Stimulated activated CD4-positive, alpha-beta T cell treated with anti-CD3 and anti-CD28 coated beads, Interleukin-12 subunit alpha, Interleukin-12 subunit beta, amount 100 ng/mL, for 48 hours (primary cell): ENCODE measurements around the gene RNF126.
"Not testable (repeated sequence)": the region's sequence is repeated elsewhere in the genome, so short reads cannot be mapped to it uniquely, and the experiment has no call there.

Source experiments
- DNase-seq, 3 donors: peaks; one replicate each; pipeline ENCODE4 v3.0.0-alpha.2; 2020; ENCODE audit warnings: low read depth in 2 of 3, low spot score in 1 of 3

Gene RNF126

GRCh38 chr19:613732-614567 lies 49.1 kb downstream of the RNF126 start:
- no peak for DNase-seq

- no peak for DNase-seq
Observed at GRCh38 chr19:612941-613340, 50.1 kb downstream of the RNF126 start.

DNA sequence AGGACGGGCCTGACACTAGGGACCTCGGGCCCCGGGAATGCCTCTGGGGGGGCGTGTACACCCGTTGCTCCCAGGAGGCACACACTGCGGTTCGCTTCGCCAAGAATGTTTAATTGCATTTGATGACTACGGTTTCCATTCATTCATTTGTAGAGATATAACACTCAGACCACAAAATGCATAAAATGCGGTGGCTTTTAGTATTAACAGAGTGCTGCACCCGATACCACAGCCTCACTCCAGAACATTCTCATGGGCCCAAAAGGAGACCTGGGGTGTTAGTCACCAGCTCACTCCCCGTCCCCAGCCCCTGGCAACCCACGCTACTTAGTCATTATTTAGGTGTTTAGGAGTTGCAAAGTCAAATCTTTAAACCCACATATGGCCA lies 51.5 kb downstream of the RNF126 start:
- DNase-seq, result peak; percentile 70 to 78 (median 74)

GRCh38 chr19:610801-611480 lies 52.1 kb downstream of the RNF126 start:
- peak in 1 of 3 donors; percentile 32 for DNase-seq

GRCh38 chr19:610071-610800 lies 52.8 kb downstream of the RNF126 start:
- no peak for DNase-seq

DNA sequence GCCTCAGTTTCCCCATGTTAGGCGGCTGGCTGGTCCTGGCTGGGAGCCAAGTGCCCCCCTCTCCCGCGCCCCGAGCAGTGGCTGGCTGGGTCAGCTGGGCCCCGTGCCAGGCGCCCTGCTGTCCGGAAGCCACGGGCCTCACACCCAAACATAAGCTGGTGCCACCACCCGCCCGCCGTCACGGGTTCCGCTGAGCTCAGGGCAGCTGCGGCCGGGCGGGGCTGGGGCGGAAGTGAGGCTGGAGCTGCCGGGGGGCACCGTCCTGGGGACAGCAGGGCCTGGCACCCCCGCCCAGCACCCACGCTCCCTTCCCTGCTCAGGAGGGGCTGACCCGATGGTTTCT lies 54.0 kb downstream of the RNF126 start:
- DNase-seq, result no peak

GRCh38 chr19:608155-609003 lies 54.6 kb downstream of the RNF126 start:
- DNase-seq, result no peak

GRCh38 chr19:607301-608154 lies 55.5 kb downstream of the RNF126 start:
- no peak for DNase-seq

- peak in 1 of 3 donors; percentile 53 for DNase-seq
Observed at GRCh38 chr19:605061-605971, 57.7 kb downstream of the RNF126 start.

DNA sequence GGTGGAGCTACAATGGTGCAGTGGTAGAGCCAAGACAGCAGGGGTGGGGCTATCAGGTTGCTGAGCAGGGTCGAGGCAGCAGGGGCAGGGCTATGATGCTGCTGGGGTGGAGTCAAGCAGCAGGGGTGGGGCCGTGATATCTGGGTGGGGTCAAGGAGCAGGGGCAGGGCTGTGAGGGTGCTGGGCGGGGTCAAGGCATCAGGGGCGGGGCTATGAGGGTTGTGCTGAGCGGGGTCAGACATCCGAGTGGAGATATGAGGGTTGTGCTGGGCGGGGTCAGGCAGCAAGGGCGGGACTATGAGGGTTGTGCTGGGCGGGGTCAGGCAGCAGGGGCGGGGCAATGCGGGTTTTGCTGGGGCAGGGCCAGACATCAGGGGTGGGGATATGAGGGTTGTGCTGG lies 58.7 kb downstream of the RNF126 start:
- DNase-seq, result peak; percentile 46 to 71 (median 55)

GRCh38 chr19:603779-604178 lies 59.2 kb downstream of the RNF126 start:
- DNase-seq, result peak in 1 of 3 donors; percentile 35

DNA sequence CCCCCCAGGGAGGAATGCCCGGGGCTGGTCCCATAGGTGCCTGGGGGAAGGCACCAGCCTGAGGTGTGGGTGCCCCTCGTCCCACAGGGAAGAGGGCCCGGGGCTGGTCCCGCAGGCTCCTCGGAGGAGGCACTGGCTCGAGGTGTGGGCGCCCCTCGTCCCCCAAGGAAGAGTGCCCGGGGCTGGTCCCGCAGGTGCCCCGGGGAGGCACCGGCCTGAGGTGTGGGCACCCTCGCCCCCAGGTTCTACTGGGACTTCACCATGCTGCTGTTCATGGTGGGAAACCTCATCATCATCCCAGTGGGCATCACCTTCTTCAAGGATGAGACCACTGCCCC lies 59.7 kb downstream of the RNF126 start:
- not testable (repeated sequence) for DNase-seq

DNA sequence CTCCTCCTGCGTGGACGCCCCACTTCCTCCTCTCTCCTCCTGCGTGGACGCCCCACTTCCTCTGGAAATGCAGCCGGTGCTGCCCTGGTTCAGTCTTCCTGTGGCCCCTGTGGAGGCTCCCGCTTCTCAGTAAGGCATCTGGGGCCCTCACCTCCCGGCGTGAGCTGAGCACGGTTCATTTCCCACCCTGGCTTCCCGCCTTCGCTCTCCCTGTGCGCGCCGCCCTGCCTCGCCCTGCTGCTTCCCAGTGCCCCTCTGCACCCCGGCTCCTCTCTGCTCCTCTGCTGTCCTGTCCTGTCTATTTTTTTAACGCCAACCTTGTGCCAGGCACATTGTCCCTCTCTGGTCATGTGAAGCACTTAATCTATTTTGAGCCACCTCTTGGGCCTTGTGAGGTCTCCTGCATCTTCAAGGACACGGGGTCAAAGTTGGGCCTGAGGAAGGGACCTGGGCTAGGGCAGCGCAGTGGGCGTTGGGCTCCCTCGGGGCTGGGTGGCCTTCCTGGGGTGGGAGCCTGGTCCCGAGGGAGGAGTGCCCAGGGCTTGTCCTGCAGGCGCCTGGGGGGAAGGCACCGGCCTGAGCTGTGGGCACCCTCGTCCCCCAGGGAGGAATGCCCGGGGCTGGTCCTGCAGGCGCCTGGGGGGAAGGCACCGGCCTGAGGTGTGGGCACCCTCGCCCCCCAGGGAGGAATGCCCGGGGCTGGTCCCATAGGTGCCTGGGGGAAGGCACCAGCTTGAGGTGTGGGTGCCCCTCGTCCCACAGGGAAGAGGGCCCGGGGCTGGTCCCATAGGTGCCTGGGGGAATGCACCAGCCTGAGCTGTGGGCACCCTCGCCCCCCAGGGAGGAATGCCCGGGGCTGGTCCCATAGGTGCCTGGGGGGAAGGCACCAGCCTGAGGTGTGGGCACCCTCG lies 60.4 kb downstream of the RNF126 start:
- DNase-seq, result no peak

DNA sequence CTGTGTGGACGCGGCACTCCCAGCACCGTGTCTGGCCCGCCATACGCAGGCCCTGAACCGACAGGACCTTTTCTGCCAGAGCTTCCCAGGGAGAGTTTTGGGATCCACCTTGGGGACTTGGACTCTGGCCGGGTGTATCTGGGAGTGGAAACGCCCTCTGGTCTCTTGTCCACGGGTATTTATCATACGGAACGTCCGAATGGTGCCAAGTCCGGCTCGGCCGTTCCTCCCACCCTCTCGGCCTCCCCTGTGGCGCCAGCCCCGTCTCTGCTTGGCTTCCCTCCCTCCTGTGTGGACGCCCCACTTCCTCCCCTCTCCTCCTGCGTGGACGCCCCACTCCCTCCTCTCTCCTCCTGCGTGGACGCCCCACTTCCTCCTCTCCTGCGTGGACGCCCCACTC lies 61.2 kb downstream of the RNF126 start:
- no peak for DNase-seq

- DNase-seq, result no peak
Observed at GRCh38 chr19:601310-601709, 61.7 kb downstream of the RNF126 start.
